CD4-positive, alpha-beta T cell treated with Interleukin-17A for 1 hour (primary cell): ENCODE data around the gene HAUS8.
"Not testable (repeated sequence)": the region's sequence is repeated elsewhere in the genome, so short reads cannot be mapped to it uniquely, and the experiment has no call there.

Experiments used
- DNase-seq: peaks from one replicate; pipeline ENCODE4 v3.0.0-alpha.2; 2020

HAUS8 gene

GRCh38 chr19:17026706-17027534 lies 48.3 kb downstream of the HAUS8 start, which contains the start of gene CPAMD8:
TSS of gene CPAMD8 (minus strand) at chr19:17026810. CDS start at chr19:17026642, 168 bp downstream.
- DNase-seq = no peak

- DNase-seq = peak; percentile 18
Measured at GRCh38 chr19:17025991-17026658, 49.1 kb downstream of the HAUS8 start.

- DNase-seq = no peak
Measured at GRCh38 chr19:17025361-17025760, 49.9 kb downstream of the HAUS8 start.

- not testable (repeated sequence) for DNase-seq
Measured at GRCh38 chr19:17024941-17025340, 50.3 kb downstream of the HAUS8 start.

- DNase-seq = no peak
Measured at GRCh38 chr19:17023805-17024204, 51.4 kb downstream of the HAUS8 start.

- DNase-seq = no peak
Measured at GRCh38 chr19:17022738-17023137, 52.5 kb downstream of the HAUS8 start.

GRCh38 chr19:17021793-17022590 lies 53.3 kb downstream of the HAUS8 start:
- no peak for DNase-seq

GRCh38 chr19:17021328-17021727 lies 53.9 kb downstream of the HAUS8 start:
- no peak for DNase-seq

GRCh38 chr19:17020823-17021222 lies 54.4 kb downstream of the HAUS8 start:
- DNase-seq = no peak

- no peak for DNase-seq
Measured at GRCh38 chr19:17020385-17020784, 54.9 kb downstream of the HAUS8 start.

GRCh38 chr19:17014212-17014861 lies 60.9 kb downstream of the HAUS8 start:
- not testable (repeated sequence) for DNase-seq

GRCh38 chr19:17011485-17011884 lies 63.8 kb downstream of the HAUS8 start:
- no peak for DNase-seq

- no peak for DNase-seq
Measured at GRCh38 chr19:17006579-17006978, 68.7 kb downstream of the HAUS8 start.

- DNase-seq = no peak
Measured at GRCh38 chr19:17005000-17005399, 70.3 kb downstream of the HAUS8 start.

GRCh38 chr19:17004386-17004785 lies 70.9 kb downstream of the HAUS8 start:
- DNase-seq = no peak

GRCh38 chr19:17002455-17002854 lies 72.8 kb downstream of the HAUS8 start:
- no peak for DNase-seq

GRCh38 chr19:17001603-17002183 lies 73.6 kb downstream of the HAUS8 start:
- DNase-seq = peak; percentile 95
